GM18519 (cell line): Measurements from ENCODE around the gene GMPR.
"Not testable (repeated sequence)": the region's sequence is repeated elsewhere in the genome, so short reads cannot be mapped to it uniquely, and the experiment has no call there.

Source experiments
- ATAC-seq: cut with Tn5 transposase; IDR thresholded peaks from one replicate; pipeline ENCODE4 v1.9.1; 2021; ENCODE audit warnings: mild to moderate bottlenecking, moderate library complexity; ENCODE audit not compliant: unreplicated experiment, low FRiP score

The GMPR gene

GRCh38 chr6:16269442-16270070 lies 31.2 kb downstream of the GMPR start:
- ATAC-seq = not testable (repeated sequence)

- no peak for ATAC-seq
Measured at GRCh38 chr6:16270178-16270794, 31.9 kb downstream of the GMPR start.

GRCh38 chr6:16271428-16271827 lies 33.0 kb downstream of the GMPR start:
- no peak for ATAC-seq

GRCh38 chr6:16272201-16272600 lies 33.8 kb downstream of the GMPR start:
- ATAC-seq = no peak

GRCh38 chr6:16273256-16273655 lies 34.9 kb downstream of the GMPR start:
- ATAC-seq = no peak

GRCh38 chr6:16274483-16274882 lies 36.1 kb downstream of the GMPR start:
- no peak for ATAC-seq

- ATAC-seq = no peak
Measured at GRCh38 chr6:16274885-16275589, 36.6 kb downstream of the GMPR start.

GRCh38 chr6:16277101-16277981 lies 39.0 kb downstream of the GMPR start:
- no peak for ATAC-seq

- no peak for ATAC-seq
Measured at GRCh38 chr6:16278048-16278724, 39.8 kb downstream of the GMPR start.

GRCh38 chr6:16278750-16279149 lies 40.4 kb downstream of the GMPR start:
- no peak for ATAC-seq

- ATAC-seq = no peak
Measured at GRCh38 chr6:16279243-16279642, 40.9 kb downstream of the GMPR start.

GRCh38 chr6:16282370-16282769 lies 44.0 kb downstream of the GMPR start:
- ATAC-seq = no peak

GRCh38 chr6:16284472-16284871 lies 46.1 kb downstream of the GMPR start:
- no peak for ATAC-seq

GRCh38 chr6:16285467-16286150 lies 47.2 kb downstream of the GMPR start:
- no peak for ATAC-seq

- ATAC-seq = no peak
Measured at GRCh38 chr6:16286151-16286522, 47.8 kb downstream of the GMPR start.

GRCh38 chr6:16288163-16288562 lies 49.8 kb downstream of the GMPR start:
- no peak for ATAC-seq

GRCh38 chr6:16291739-16292138 lies 53.4 kb downstream of the GMPR start:
- no peak for ATAC-seq

- no peak for ATAC-seq
Measured at GRCh38 chr6:16292432-16292831, 54.0 kb downstream of the GMPR start.

- no peak for ATAC-seq
Measured at GRCh38 chr6:16292942-16293341, 54.6 kb downstream of the GMPR start.

GRCh38 chr6:16294371-16294770 lies 56.0 kb downstream of the GMPR start:
- no peak for ATAC-seq
